HEK293T (cell line): ENCODE data around the gene GTF2H2.
"Not testable (repeated sequence)": the region's sequence is repeated elsewhere in the genome, so short reads cannot be mapped to it uniquely, and the experiment has no call there.

Source experiments
- ARNT ChIP-seq: fragments of 450-650 bp; IDR thresholded peaks from 2 replicates; pipeline ENCODE4 v1.6.1; 2017; ENCODE audit warnings: mild to moderate bottlenecking
- ELF4 ChIP-seq: fragments of 450-650 bp; IDR thresholded peaks from 2 replicates; pipeline ENCODE4 v1.6.1; 2017; ENCODE audit warnings: antibody characterized with exemption
- FOXM1 ChIP-seq: fragments of 450-650 bp; IDR thresholded peaks from 2 replicates; pipeline ENCODE4 v1.6.1; 2017; ENCODE audit warnings: mild to moderate bottlenecking, borderline replicate concordance
- HDGF ChIP-seq: fragments of 450-650 bp; IDR thresholded peaks from 2 replicates; pipeline ENCODE4 v1.6.1; 2017; ENCODE audit warnings: antibody characterized with exemption, borderline replicate concordance
- L3MBTL2 ChIP-seq: fragments of 450-650 bp; conservative IDR thresholded peaks from 2 replicates; pipeline ENCODE4 v1.6.1; 2016; ENCODE audit warnings: mild to moderate bottlenecking
- PKNOX1 ChIP-seq: fragments of 450-650 bp; IDR thresholded peaks from 2 replicates; pipeline ENCODE4 v1.6.1; 2016
- SP1 ChIP-seq: fragments of 450-650 bp; IDR thresholded peaks from 2 replicates; pipeline ENCODE4 v1.6.1; 2017
- SUZ12 ChIP-seq: fragments of 450-650 bp; IDR thresholded peaks from 2 replicates; pipeline ENCODE4 v1.6.1; 2016; ENCODE audit warnings: mild to moderate bottlenecking
- ZNF384 ChIP-seq: fragments of 450-650 bp; IDR thresholded peaks from 2 replicates; pipeline ENCODE4 v1.6.1; 2016

- TF ChIP-seq ELF4, ARNT, SP1, PKNOX1, HDGF, L3MBTL2, FOXM1, ZNF384, SUZ12: not testable (repeated sequence)
These were observed 49.0 kb downstream of the GTF2H2 start for GRCh38 chr5:71018376-71019005.
